ENCODE measurements around the gene P2RY2. TPM values are rescaled to one million over a fixed set of nuclear protein-coding genes. Genes with fewer than 3 reads are reported as not detected.

Gene P2RY2
- total RNA-seq (2021) = 19.8 and 22.5 TPM in 2 replicates
- percentile 51 among the genes with signal in this experiment for Bru-seq, nascent RNA
- percentile 51 among the genes with signal in this experiment for BruChase-seq, experiment 1, labeled RNA remaining after a 2-hour chase
- percentile 58 among the genes with signal in this experiment for BruChase-seq, experiment 2, labeled RNA remaining after a 6-hour chase
- long read RNA-seq, partial matches to known transcripts = 2 of 9 reads
- long read RNA-seq, other reads (novel, unspliced or antisense) = 4 of 9 reads

DNA sequence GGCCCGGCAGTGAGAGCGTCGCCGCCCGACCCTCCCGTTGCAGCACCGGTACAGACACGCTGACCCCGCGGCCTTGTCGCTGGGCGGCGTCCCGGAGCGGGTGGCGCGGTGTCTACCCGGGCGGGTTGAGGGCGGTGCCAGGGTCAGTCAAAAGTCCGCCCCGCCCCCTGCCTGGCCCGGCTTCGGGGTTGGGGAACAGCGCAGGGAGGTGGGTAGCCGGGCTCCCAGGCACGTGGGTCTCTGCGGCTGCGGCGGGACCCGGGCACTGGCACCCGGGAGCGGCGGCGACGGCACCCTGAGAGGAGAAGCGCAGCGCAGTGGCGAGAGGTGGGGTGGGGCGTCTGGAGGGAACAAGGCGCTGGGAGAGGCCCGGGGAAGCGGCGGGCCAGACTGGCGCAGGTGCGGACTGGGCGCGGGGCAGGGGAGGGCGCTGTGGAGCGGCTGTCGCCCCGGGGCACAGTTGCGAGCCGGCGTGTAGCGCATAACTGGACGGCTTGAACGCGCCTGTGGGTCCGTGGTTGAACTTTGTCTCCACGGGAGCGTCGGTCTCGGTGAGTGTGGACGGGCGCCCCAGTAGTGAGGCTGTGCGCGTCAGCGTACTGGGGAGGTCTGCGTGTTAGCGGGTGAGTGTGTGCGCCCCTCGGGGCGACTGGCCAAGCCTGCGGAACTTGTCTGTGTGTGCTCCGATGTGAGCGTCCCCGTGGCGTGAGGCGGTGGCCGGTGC, at the start of gene P2RY2:
TSS of gene P2RY2 (plus strand) at position 176 of the 724 bp plus-strand sequence. CDS start 15,879 bp downstream, outside the sequence.
- intact Hi-C loops (cut with micrococcal nuclease; ENCODE audit: unreplicated experiment) = loop anchor here (1.0 kb wide), 3 partner anchors 19 to 33 kb away; no protein-coding TSS in a partner anchor
- Histone ChIP-seq H3K4me1 (replicated peaks; ENCODE audit: insufficient read depth) (peaks cover 44% of the 10 kb centered on the region), H2AFZ (peak within 1 kb of the TSS; percentile 76), H3K9me2 (ENCODE audit: insufficient read depth) (no peaks in the 10 kb centered on the region), H3K9me3 (ENCODE audit: insufficient read depth, low read depth) (no peaks in the 10 kb centered on the region), H3K36me3 (ENCODE audit: low read depth) (no peaks in the 10 kb centered on the region; the same call in 1 of the 2 replicates), H3K27ac (peak within 1 kb of the TSS; percentile 46), H4K20me1 (ENCODE audit: insufficient read depth) (no peaks in the 10 kb centered on the region), H3F3A (ENCODE audit: insufficient read depth, low read depth) (peaks cover 5% of the 10 kb centered on the region; the same call in 1 of the 2 replicates), H3K4me3 (peak within 1 kb of the TSS; percentile 69), H3K27me3 (ENCODE audit: insufficient read depth, low read depth) (no peaks in the 10 kb centered on the region), H3K79me2 (ENCODE audit: low read depth) (peaks cover 44% of the 10 kb centered on the region), H3K4me2 (peak within 1 kb of the TSS; percentile 97)
- ChIA-PET CTCF (interaction anchor here (0.6 to 1.5 kb wide), 4 partner anchors 31 to 266 kb away, joined by 3 to 9 read pairs (median 6); no protein-coding TSS in a partner anchor), POLR2A (ENCODE audit: unreplicated experiment) (no interaction called here)
- peak; percentile 73 to 93 for DNase-seq
- TF ChIP-seq, protein P1, sequence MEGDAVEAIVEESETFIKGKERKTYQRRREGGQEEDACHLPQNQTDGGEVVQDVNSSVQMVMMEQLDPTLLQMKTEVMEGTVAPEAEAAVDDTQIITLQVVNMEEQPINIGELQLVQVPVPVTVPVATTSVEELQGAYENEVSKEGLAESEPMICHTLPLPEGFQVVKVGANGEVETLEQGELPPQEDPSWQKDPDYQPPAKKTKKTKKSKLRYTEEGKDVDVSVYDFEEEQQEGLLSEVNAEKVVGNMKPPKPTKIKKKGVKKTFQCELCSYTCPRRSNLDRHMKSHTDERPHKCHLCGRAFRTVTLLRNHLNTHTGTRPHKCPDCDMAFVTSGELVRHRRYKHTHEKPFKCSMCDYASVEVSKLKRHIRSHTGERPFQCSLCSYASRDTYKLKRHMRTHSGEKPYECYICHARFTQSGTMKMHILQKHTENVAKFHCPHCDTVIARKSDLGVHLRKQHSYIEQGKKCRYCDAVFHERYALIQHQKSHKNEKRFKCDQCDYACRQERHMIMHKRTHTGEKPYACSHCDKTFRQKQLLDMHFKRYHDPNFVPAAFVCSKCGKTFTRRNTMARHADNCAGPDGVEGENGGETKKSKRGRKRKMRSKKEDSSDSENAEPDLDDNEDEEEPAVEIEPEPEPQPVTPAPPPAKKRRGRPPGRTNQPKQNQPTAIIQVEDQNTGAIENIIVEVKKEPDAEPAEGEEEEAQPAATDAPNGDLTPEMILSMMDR (conservative IDR thresholded peaks at IDR 0.05) = peak; percentile 64
- TF ChIP-seq EZH2 (IDR thresholded peaks at IDR 0.05; ENCODE audit: low read depth) = no peak
- no TSS peak for BruUV-seq (replicated peaks)

DNA sequence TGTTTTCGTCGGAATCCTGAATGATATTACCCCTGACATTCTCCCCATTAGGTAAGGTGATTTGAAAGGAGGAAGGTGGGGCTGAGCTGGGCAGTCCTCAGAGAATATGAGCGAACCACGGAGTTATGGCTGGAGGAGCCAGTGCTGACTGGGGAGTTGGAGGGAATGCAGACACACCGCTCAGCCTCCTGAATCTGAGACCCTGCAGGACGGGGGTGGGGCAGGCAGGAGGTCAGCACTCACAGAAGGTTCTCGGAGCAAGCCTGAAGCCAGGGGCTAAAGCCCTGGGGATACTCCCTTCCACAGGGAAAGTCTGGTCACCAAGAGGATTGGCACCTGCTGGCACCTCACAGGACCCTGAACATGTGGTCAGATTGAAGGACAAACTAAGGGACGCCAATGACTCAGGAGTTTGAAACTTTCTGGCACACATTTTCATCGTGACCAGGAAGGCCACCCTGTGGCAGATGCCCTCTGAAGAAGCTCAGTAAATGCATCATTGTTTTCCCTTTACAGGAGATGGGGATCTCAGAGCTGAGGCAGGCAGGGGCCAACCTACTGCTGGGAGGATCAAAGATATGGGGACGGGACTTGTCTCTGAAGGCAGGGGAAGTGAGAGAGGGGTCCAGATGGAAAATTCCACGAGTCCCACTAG, 49.0 kb upstream of the P2RY2 start:
- Histone ChIP-seq H3K27me3 (ENCODE audit: insufficient read depth, low read depth) (no peaks in the 10 kb centered on the region), H3K4me2 (no peak overlapping the region), H3K27ac (no peak overlapping the region), H3K9me2 (ENCODE audit: insufficient read depth) (no peaks in the 10 kb centered on the region), H4K20me1 (ENCODE audit: insufficient read depth) (no peaks in the 10 kb centered on the region), H3K4me1 (replicated peaks; ENCODE audit: insufficient read depth) (peaks cover 12% of the 10 kb centered on the region; the same call in 1 of the 2 replicates), H3K9me3 (ENCODE audit: insufficient read depth, low read depth) (no peaks in the 10 kb centered on the region), H2AFZ (no peak overlapping the region), H3K4me3 (no peak overlapping the region), H3K79me2 (ENCODE audit: low read depth) (no peaks in the 10 kb centered on the region), H3F3A (ENCODE audit: insufficient read depth, low read depth) (no peaks in the 10 kb centered on the region), H3K36me3 (ENCODE audit: low read depth) (no peaks in the 10 kb centered on the region)
- POLR2A ChIA-PET (ENCODE audit: unreplicated experiment) = interaction anchor here (0.6 kb wide), 1 partner anchor 356 kb away, joined by 4 read pairs; no protein-coding TSS in a partner anchor
- CTCF ChIA-PET = interaction anchor here (0.7 kb wide), 1 partner anchor 11 kb away, joined by 3 read pairs; no protein-coding TSS in a partner anchor
- no peak for DNase-seq
- BruUV-seq (replicated peaks) = no TSS peak
- intact Hi-C loops (cut with micrococcal nuclease; ENCODE audit: unreplicated experiment) = no loop called here
- TF ChIP-seq, protein P1 (conservative IDR thresholded peaks at IDR 0.05) = no peak
- TF ChIP-seq EZH2 (IDR thresholded peaks at IDR 0.05; ENCODE audit: low read depth) = no peak

DNA sequence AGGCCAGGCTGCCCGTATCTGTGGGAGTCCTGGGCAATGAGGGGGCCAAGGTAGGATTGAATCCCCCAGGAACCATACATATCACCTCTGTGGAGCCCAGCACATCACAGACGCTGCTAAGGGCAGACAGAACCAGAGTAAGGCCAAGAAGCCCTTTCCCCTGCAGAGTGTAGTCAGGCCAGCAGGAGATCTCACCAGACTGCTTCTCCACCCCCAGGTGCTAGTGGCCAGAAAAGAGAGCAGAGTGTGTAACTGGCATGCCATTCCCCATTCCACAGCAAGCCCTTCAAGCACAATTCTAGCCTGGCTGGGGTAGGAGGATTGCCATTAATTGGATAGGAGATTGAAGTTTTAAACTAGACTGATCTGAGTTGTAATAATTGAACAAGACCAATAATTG, 47.9 kb upstream of the P2RY2 start:
- no peak overlapping the region for H3K4me3 ChIP-seq
- BruUV-seq (replicated peaks) = no TSS peak
- POLR2A ChIA-PET (ENCODE audit: unreplicated experiment) = no interaction called here

More for the DNA sequence above, 47.9 kb upstream of the P2RY2 start:
- Histone ChIP-seq H3K9me3 (ENCODE audit: insufficient read depth, low read depth) (no peaks in the 10 kb centered on the region), H3K27ac (no peak overlapping the region), H3K4me2 (no peak overlapping the region), H2AFZ (no peak overlapping the region), H3K4me1 (replicated peaks; ENCODE audit: insufficient read depth) (peaks cover 12% of the 10 kb centered on the region; the same call in 1 of the 2 replicates), H3K79me2 (ENCODE audit: low read depth) (no peaks in the 10 kb centered on the region), H3K9me2 (ENCODE audit: insufficient read depth) (no peaks in the 10 kb centered on the region), H4K20me1 (ENCODE audit: insufficient read depth) (no peaks in the 10 kb centered on the region), H3K36me3 (ENCODE audit: low read depth) (no peaks in the 10 kb centered on the region), H3F3A (ENCODE audit: insufficient read depth, low read depth) (no peaks in the 10 kb centered on the region), H3K27me3 (ENCODE audit: insufficient read depth, low read depth) (no peaks in the 10 kb centered on the region)
- intact Hi-C loops (cut with micrococcal nuclease; ENCODE audit: unreplicated experiment) = no loop called here
- CTCF ChIA-PET = interaction anchor here (0.6 kb wide), 1 partner anchor 16 kb away, joined by 12 read pairs; no protein-coding TSS in a partner anchor
- no peak for DNase-seq
- TF ChIP-seq, protein P1 (conservative IDR thresholded peaks at IDR 0.05) = no peak
- TF ChIP-seq EZH2 (IDR thresholded peaks at IDR 0.05; ENCODE audit: low read depth) = no peak

Measured in PC-9 (cell line).